Measurements from ENCODE around the gene PARD6G.

DNA sequence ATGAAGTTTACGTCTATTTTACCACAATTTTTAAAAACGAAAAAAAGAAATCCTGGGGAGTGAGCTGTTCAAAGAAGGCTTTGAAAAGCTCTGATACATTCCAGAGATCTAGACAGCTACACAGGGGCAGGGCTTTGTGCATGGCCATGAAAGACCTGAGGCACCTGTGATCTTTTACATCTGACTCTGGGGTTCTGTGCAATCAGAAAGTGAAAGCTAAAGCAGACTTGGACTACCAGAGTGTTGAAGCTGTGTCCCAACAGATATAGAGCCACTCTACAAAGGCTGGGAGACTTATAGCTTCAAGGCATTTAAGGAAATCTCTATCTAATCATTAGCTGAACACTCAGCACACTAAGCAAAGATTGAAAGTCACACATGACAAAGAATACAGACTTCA lies 34.1 kb downstream of the PARD6G start:
- TF ChIP-seq, protein P1, sequence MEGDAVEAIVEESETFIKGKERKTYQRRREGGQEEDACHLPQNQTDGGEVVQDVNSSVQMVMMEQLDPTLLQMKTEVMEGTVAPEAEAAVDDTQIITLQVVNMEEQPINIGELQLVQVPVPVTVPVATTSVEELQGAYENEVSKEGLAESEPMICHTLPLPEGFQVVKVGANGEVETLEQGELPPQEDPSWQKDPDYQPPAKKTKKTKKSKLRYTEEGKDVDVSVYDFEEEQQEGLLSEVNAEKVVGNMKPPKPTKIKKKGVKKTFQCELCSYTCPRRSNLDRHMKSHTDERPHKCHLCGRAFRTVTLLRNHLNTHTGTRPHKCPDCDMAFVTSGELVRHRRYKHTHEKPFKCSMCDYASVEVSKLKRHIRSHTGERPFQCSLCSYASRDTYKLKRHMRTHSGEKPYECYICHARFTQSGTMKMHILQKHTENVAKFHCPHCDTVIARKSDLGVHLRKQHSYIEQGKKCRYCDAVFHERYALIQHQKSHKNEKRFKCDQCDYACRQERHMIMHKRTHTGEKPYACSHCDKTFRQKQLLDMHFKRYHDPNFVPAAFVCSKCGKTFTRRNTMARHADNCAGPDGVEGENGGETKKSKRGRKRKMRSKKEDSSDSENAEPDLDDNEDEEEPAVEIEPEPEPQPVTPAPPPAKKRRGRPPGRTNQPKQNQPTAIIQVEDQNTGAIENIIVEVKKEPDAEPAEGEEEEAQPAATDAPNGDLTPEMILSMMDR (conservative IDR thresholded peaks at IDR 0.05; ENCODE audit: low read depth, low read length): no peak
- no peak for TF ChIP-seq EZH2phosphoT487 (IDR thresholded peaks at IDR 0.05; ENCODE audit: borderline replicate concordance, low read length)

Data from PC-3 (cell line).